ENCODE data around the gene SCN2B.
A peak's percentile ranks its signal among the peaks of the same experiment; 100 is the strongest.
"Not testable (repeated sequence)": the region's sequence is repeated elsewhere in the genome, so short reads cannot be mapped to it uniquely, and the experiment has no call there.

SCN2B gene

DNA sequence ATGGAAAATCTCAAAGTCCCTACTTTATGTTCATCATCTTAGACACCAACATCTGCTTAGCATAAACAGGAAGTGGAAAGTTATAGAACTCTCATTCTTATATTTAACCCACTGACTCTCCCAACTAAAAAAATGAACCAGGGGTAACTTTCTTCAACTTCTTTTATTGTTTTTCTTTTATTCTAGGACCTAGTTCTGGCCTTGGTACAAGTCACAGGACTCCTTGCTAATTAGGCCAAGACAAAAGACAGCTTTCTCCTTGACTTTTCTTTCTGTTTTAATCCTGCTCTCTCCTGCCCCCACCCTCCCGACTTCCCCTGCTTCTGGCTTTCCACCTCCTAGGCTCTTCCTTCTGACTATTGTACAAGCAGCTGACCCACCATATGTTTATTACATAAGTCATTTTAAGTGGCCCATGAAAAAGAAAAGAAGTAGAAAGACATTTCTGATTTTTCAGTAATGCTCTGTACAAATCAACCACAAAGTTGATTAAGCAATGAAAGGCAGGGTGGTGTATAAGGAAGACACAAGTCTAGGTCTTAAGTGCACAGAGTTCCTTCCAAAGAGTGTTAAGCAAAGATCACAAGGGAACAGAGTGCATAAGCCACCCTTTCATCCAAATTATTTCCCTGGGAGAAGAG is 30.1 kb upstream of the SCN2B start:
- no peak for DNase-seq

DNA sequence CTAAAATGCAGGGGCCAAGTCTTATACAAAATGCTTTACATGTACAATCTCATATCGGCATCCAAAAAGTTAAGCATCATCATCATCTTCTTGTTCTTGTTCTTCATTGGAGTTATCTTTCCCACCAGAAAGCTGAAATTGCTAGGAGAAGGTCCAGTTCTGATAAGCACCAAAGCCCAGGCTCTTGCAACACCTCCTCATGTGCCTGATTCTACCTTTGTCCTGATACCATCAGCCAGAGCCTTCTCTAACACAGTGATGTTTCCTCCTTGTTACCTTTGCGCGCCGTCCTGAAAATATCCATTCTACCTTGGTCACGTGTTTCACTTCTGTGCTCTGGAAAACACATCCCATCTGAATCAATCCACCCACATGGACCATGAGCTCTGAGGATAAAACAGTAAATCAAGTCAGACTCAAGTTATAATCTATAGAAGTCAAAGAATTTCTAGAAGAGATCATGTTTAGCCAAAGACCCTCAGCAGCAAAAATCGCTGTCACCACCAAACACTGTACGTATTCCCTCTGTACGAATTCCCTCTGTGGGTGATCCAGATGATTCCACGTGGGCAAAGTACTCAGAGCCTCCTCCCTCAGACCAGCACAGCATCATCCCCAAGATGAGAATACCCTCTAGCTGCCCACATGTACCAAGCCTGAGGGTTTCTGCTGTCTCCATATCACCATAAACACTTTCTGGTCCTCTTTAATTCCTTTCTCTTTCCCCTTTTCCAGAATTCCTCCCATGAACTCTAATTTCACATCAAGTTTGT is 29.4 kb upstream of the SCN2B start:
- DNase-seq: no peak

DNA sequence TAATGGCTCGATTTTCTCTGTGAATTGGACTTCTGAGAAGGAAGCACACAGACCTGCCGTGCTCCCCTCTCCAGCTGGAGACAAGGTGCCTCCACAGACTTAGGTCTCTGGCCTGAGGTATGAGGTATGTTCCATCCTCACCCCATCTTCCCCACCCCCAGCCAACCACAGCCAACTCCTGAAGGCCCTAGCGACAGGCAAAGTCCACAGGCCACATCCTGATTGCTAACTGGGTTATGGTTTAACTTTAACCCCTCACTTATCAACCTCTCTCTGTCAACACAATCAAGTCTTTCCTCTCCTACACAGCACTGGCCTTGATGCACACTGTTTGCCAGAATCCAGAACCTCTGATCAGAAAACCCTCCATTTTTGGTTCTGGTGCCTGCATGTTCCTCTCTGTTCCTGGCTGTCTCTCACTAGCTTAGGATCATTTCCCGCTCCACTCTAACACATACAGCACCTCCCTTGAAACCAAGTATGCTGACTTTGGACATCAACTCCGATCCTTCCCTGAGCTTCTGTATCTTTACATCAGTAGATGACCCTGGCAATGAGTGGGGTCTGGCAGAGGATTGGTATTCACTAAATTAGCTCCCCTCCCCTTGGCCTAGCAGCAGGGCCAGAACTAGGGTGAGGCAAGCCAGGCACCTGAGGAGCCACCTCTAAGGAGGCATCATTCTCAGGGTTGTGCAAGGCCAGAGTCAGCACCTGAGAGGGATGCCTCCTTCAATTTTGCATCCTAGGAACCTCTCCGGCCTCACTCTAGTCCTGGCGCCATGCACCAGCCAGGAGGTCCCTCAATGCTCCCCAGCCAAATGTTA is 26.4 kb upstream of the SCN2B start:
- DNase-seq: no peak

DNA sequence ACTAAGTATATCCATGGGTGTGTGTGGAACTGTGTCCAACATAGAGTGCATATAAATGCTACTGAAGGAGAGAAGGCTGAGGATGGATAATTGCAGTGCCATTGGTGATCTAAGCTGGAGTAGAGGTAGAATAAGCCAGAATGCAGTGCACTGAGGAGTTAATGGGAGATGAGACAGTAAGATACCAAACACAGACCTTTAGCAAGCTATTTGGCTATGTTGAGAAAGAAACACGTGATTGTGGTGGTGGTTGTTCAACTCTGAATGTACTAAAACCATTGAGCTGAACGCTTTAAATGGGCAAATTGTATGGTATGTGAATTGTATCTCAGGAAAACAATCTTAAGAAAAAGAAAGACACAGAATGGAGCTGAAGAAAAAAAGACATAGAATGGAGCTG is 25.5 kb upstream of the SCN2B start:
- DNase-seq: no peak

DNA sequence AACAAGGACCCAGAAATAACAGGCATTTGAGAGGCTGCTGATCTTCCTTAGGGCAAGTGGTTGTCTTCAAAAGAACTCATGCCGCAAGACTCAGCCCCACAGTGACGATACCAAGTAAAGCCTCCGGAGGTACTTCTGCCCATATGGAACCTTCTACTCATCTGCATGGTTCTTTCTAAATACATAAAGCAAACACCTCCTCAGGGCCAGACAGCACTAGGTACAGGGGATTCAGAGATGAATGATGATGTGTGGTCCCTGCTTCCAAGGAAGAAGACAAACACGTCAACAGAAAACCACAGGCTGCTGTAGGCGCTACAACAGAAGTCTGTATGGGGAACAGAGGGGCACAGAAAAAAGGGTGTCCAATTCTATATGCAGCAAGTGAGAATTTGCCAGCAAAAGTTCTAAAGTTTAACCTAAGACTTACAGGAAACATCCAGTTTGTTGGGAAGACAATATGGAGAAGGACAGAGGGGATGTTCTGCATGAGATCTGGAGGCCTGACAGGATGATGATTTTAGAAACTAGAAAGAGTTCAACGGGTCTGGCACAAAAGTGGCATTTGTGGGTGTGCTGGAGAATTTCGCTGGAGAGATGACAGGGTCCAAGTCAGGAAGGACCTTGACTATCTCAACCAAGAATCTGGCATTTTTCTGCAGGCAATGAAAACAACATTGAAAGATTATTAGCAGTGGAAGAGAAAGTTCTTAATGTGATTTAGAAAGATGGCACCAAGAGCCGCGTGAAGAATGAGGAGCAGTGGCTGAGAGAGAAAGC is 24.7 kb upstream of the SCN2B start:
- DNase-seq: no peak

DNA sequence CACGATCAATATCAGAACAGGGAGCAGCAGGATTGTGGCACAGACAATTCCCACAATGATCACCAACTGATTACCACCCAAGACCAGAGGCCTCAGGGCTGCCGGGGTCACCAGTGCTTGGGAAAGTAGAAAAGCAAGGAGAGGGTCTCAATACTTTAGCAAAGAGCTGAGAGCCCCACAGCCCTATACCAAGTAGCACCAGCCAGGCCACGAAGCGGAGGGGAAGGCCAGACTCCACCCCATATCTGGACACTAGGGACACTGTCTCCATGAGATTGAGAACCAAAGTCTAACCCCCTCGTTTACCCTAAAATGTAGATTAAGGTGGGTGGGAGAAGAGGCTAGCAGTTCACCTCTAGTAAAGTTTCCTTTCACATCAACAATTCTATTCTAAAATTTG is 24.1 kb upstream of the SCN2B start:
- no peak for DNase-seq

DNA sequence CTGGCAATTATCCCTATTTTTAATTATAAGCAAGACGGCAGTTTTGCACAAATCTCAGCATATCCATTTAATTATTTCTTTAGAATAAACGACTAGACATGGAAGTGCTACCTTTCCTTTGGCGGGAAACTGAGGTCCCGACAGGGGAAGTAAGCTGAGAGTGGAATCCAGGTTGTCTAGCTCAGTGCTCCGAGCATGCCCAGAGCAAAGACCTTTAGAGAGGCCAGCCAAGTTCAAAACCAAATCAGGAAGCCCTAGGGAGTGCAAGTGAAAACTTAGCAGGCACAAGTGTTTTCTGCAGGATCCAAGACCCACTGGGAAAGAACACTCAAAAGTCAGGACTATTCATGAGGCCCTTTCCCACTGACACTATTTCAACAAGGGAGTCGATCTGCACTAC is 22.7 kb upstream of the SCN2B start:
- DNase-seq: no peak

DNA sequence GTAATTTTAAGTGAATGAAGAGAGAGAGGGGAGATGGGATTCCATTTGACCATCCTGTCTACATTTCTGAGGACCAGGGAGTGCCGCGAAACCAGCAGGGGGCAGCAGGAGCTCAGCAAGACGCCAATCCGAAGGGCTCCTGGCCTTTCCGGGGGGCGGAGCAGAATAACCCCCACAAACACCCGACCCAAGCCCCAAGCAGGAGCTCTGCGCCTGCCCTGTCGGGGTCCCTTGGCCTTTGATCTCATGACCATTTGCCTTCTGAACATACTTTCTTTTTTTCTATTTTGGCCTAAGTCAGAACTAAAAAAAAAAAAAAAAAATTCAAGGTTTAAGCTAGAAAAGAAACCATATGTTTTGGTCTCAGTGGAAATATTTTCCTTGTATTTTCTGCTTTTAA is 21.9 kb upstream of the SCN2B start:
- peak; percentile 55 for DNase-seq

DNA sequence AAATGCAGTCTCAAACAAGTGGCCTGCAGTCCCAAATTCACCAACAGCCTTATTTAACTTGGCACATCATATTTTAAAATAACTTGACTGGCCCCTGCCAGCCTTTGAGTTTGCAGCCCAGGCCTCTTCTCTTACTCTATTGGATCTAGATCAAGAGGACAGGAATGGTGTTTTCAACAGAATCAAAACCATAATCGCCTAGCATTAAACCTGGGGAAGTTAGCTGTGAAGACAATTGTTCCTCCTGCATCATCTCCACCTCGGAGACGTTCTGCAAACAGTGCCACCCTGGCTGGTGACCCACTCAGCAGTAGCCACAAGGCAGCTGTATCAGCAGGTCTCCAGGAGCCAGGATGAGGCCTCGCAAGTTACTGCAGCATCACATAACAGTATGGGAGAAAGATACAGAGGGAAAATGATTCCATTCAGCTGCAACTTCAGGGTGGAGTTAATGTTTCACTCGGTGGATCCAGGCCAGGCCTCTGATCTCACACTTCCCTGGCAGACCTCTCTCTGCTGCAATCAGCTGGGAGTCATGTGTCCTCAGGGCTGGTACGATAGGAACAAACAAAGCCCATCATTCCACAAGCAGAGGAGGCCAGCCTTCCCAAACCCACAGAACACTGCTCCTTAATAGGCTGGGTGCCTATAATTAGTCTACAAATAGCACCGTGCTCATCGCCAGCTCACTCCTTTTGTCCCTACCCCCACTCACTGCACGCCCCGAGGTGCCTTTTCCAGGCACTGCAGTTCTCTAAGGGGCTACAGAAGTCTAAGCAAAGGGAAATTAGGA is 18.6 kb upstream of the SCN2B start:
- peak; percentile 80 for DNase-seq

DNA sequence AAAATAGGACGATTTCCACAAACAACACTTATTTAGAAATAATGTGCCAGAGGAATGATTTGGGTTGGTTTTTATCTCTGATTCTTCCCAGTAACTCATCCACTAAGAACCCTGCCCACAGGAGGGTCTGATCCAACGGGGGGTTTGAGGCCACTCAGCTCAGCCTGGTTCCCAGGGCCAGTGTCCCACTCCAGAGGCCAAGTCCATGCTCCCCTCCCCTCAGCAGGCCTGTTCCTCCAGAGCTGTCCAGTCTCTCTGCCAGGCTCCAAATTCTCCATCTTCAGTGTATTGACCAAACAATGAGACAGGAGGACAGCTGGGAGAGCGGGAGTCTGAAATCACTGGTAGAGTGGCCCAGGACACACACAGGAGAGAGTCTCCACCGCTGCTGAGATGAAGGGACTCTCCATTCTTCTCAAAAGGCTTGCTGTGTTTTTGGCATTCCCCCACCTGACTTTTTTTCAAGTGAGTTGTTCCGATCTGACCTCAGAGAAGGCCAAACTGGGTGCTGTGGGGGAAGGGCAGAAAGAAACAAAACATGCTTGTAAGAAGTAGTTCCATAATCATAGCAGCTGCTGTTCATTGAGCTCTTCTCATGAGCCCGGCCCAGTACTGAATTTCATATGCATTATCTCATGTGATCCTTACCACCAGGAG is 17.6 kb upstream of the SCN2B start:
- DNase-seq: no peak

DNA sequence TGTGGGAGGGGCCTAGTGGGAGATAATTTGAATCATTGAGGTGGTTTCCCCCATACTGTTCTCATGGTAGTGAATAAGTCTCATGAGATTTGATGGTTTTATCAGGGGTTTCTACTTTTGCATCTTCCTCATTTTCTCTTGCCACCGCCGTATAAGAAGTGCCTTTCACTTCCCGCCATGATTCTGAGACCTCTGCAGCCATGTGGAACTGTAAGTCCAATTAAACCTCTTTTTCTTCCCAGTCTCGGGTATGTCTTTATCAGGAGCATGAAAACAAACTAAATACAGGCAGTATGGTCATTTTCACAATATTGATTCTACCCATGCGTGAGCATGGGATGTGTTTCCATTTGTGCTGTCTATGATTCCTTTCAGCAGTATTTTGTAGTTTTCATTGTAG is 16.4 kb upstream of the SCN2B start:
- not testable (repeated sequence) for DNase-seq

DNA sequence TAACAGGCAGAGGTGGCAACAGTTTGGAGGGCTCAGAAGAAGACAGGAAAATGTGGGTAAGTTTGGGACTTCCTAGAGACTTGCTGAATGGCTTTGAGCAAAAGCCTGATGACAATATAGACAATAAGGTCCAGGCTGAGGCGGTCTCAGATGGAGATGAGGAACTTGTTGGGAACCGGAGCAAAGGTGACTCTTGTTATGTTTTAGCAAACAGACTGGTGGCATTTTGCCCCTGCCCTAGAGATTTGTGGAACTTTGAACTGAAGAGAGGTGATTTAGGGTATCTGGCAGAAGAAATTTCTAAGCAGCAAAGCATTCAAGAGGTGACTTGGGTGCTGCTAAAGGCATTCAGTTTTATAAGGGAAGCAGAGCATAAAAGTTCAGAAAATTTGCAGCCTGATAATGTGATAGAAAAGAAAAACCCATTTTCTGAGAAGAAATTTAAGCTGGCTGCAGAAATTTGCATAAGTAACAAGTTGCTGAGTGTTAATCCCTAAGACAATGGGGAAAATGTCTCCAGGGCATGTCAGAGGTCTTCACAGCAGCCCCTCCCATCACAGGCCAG is 14.6 kb upstream of the SCN2B start:
- not testable (repeated sequence) for DNase-seq

DNA sequence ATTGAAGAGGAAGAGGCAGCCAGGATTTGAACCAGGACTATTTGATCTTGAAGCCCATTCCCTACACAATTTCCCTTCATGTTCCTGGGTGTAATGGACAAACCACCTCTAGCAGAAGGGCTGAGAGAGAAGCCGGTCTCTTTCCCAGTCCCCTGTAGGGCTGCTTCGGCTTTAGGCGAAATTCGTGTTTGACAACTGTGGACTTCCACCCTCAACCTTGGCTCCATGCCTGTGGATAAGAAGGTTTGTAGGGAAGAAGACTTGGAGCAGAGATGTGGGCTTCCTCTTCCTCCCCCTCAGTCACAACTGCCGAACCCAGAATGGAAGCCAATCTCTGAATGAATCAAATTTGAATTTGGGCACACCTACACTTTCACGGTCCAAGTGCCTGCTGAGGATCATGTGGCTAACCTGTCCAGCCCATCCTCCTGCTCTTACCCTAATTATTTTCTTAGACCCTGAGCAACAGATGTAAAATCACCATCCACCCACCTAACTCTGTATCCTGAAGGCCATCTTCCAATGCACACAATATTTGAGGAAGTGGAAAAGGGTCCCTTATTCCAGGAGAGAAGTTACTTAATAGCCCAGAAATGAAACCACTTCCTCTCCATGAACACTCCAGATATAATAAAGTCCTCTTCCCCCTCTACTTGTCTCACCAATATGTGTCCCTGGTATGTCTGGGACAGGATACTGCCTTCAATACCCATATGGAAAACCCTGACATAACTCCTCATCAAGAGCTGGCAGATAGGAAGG is 10.1 kb upstream of the SCN2B start:
- DNase-seq: no peak

DNA sequence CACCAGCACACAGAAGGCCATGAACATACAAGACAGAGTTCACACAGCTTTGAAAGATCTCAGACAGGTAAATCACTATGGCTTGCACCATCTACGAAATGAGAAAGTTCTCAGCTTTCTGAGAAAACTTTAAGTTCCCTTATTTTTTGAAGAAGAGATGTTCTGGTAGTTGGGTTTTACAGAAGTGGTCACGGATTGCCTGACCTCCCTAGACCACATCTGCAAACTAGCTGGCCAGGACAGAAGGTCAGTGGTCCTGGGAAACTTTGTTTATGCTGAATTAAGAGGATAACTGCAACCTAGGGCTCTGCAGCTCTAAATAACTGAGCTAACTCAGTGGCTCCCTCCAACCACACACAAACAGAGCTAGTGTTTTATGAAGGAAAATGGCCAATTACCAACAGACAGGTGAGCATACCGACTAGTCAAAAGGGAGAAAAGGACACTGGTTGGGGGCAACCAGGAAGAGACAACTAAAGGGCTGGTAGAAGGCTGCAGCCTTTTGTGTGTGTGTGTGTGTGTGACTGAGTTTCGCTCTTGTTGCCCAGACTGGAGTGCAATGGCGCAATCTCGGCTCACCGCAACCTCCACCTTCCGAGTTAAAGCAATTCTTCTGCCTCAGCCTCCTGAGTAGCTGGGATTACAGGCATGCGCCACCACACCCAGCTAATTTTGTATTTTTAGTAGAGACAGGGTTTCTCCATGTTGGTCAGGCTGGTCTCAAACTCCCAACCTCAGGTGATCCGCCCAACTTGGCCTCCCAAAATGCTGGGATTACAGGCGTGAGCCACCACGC is 8.5 kb upstream of the SCN2B start:
- no peak for DNase-seq

DNA sequence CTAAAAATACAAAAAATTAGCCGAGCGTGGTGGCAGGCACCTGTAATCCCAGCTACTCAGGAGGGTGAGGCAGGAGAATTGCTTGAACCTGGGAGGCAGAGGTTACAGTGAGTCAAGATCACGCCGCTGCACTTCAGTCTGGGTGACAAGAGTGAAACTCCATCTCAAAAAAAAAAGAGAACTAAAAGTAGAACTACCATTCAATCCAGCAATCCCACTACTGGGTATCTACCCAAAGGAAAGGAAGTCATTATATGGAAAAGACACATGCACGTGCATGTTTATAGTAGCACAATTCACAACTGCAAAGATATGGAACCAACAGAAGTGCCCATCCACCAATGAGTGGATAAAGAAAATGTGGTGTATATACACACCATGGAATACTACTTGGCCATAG is 7.3 kb upstream of the SCN2B start:
- DNase-seq: not testable (repeated sequence)

DNA sequence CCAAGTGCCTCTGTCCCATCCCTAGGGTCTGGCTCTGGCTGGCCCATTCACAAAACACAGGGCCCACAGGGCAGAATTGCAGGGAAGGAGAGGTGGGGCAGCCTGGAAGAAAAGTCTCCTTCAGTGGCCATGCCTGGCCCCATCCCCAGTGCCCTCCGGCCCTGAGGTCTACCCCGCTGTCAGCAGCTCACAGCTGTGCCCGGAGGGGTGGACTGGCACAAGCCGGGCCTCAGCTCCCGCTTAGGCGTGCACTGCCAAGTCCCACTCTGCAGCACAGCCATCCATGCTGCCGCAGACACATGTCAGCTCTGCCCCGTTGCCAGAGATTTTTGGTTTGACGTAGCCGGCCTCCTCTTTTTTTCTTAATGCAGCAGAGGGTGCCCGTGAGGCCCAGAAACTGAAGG is 3.9 kb upstream of the SCN2B start:
- DNase-seq: no peak

DNA sequence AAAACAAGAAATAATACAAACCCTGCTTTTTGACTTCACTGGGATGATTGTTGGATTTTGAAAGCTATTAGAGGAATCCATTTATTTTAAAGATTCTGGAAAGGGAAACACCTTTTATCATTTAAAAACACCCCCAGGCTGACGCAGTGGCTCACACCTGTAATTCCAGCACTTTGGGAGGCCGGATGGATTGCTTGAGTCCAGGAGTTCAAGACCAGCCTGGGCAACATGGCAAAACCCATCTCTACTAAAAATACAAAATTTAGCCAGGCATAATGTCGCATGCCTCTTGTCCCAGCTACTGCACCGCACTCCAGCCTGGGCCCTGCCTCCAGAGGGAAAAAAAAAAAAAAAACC is 317 bp upstream of the SCN2B start:
- no peak for DNase-seq

DNA sequence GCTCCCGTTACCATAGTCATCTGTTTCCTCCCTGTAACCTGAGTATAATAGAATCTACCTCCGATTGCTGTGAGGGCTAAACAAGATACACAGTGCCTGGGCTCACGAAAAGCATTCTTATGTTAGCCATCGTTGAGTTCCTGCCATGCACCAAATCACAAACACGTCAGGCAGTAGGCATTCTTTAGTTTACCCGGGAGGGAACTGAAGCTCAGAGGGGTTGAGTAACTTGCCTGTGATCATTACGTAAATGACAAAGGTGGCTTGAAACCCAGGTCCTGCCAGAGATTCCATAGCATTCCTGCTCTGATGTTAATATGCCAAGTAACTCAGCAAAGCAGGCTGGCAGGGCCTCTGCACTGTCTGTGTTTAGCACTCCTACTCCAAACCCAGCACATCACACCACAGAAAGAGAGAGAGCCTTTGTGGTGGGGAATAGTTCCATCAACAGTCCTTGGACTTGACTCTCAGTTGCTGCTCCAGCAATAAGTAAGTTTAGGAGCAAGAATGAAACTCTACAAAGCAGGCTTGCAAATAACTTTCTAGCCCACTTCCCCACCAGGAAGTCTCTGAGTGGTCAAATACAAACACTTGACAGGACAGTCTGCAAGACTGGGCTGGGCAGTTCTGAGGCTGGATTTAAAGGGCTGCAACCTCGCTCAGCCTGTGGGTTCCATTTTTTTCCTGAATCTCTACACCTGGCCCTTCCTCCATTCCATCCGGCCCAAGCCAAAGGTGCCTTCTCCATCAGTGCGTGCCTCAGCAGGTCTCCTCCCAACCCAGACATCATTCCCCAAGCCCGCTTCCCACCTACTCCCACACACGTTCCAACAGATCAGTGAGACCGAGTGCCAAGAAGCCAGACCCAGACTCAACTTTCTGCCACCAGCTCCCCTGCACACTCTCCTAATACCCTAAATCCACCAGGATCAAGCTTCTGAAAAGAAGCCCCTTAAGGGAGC is 1.1 kb downstream of the SCN2B start:
- DNase-seq: no peak
